ENCODE data around the gene DUSP23.

Gene DUSP23

GRCh38 chr1:159786465-159786864 is 5.7 kb downstream of the DUSP23 start:
- Histone ChIP-seq H3K9me3 (ENCODE audit: control insufficient read depth, insufficient read depth, low read depth, low read length) (0 out of 2 replicates have a peak, but pooled peaks cover 2% of the 10 kb centered on the region), H3K27ac (ENCODE audit: low read depth, low read length) (no peak overlapping the region), H3K9ac (ENCODE audit: low read length) (no peak overlapping the region), H3K4me3 (ENCODE audit: low read depth, low read length) (no peak overlapping the region), H3K4me1 (ENCODE audit: control insufficient read depth, insufficient read depth, low read length) (peaks cover 12% of the 10 kb centered on the region), H3K36me3 (ENCODE audit: control insufficient read depth, insufficient read depth, low read length) (no peaks in the 10 kb centered on the region), H3K27me3 (ENCODE audit: control insufficient read depth, insufficient read depth, low read length) (no peaks in the 10 kb centered on the region)

DNA sequence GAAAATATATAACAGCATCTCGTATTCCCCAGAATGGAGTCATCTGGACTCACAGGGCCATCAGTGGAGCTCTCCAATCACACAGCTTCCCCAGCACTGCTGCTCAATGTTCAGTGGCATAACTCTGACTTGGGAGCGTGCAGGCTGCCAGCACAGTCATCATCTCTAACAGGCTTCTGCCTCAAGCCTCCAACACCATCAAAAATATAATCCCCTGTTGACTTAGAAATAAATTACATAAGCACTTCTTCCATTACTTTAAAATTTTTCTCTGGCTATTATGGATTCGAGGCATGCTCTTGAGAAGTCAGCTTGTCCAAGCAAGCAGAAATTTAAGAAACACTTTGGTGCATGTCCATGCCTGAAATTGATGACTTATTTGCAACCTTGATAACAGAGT is 6.2 kb downstream of the DUSP23 start:
- Histone ChIP-seq H3K36me3 (ENCODE audit: control insufficient read depth, insufficient read depth, low read length) (no peaks in the 10 kb centered on the region), H3K9ac (ENCODE audit: low read length) (no peak overlapping the region), H3K27ac (ENCODE audit: low read depth, low read length) (no peak overlapping the region), H3K4me1 (ENCODE audit: control insufficient read depth, insufficient read depth, low read length) (peaks cover 12% of the 10 kb centered on the region), H3K4me3 (ENCODE audit: low read depth, low read length) (no peak overlapping the region), H3K9me3 (ENCODE audit: control insufficient read depth, insufficient read depth, low read depth, low read length) (0 out of 2 replicates have a peak, but pooled peaks cover 2% of the 10 kb centered on the region), H3K27me3 (ENCODE audit: control insufficient read depth, insufficient read depth, low read length) (no peaks in the 10 kb centered on the region)

GRCh38 chr1:159790237-159790917 is 9.6 kb downstream of the DUSP23 start:
- no peak overlapping the region for H3K9ac ChIP-seq (ENCODE audit: low read length)
- H3K4me3 ChIP-seq (ENCODE audit: low read depth, low read length), result no peak overlapping the region
- peaks cover 2% of the 10 kb centered on the region; the same call in 1 of the 2 replicates for H3K27me3 ChIP-seq (ENCODE audit: control insufficient read depth, insufficient read depth, low read length)
- H3K9me3 ChIP-seq (ENCODE audit: control insufficient read depth, insufficient read depth, low read depth, low read length), result no peaks in the 10 kb centered on the region
- no peaks in the 10 kb centered on the region for H3K36me3 ChIP-seq (ENCODE audit: control insufficient read depth, insufficient read depth, low read length)
- no peaks in the 10 kb centered on the region for H3K4me1 ChIP-seq (ENCODE audit: control insufficient read depth, insufficient read depth, low read length)
- H3K27ac ChIP-seq (ENCODE audit: low read depth, low read length), result no peak overlapping the region

DNA sequence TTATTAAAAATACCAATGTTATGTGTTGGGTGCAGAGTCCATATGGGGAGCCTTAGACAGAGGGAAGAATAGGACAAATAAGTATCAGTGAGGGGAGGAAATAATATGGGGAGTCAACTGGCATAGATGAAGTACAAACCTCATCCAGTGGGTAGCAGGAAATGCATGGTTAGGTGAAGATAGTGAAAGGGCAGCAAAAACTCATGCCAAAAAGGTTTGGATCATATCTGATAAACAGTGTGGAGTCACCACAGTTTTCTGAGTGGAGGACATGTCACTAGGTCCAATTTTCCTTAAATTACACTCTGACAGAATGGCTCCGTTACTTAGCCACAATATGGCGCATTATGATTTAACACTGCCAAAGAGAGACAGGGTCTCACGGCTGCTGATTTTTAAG is 10.3 kb downstream of the DUSP23 start:
- Histone ChIP-seq H3K4me1 (ENCODE audit: control insufficient read depth, insufficient read depth, low read length) (no peaks in the 10 kb centered on the region), H3K27ac (ENCODE audit: low read depth, low read length) (no peak overlapping the region), H3K4me3 (ENCODE audit: low read depth, low read length) (no peak overlapping the region), H3K36me3 (ENCODE audit: control insufficient read depth, insufficient read depth, low read length) (no peaks in the 10 kb centered on the region), H3K9me3 (ENCODE audit: control insufficient read depth, insufficient read depth, low read depth, low read length) (no peaks in the 10 kb centered on the region), H3K9ac (ENCODE audit: low read length) (no peak overlapping the region), H3K27me3 (ENCODE audit: control insufficient read depth, insufficient read depth, low read length) (peaks cover 9% of the 10 kb centered on the region; the same call in 1 of the 2 replicates)

GRCh38 chr1:159791461-159791860 is 10.7 kb downstream of the DUSP23 start:
- Histone ChIP-seq H3K36me3 (ENCODE audit: control insufficient read depth, insufficient read depth, low read length) (no peaks in the 10 kb centered on the region), H3K4me1 (ENCODE audit: control insufficient read depth, insufficient read depth, low read length) (no peaks in the 10 kb centered on the region), H3K27me3 (ENCODE audit: control insufficient read depth, insufficient read depth, low read length) (peaks cover 9% of the 10 kb centered on the region; the same call in 1 of the 2 replicates)

DNA sequence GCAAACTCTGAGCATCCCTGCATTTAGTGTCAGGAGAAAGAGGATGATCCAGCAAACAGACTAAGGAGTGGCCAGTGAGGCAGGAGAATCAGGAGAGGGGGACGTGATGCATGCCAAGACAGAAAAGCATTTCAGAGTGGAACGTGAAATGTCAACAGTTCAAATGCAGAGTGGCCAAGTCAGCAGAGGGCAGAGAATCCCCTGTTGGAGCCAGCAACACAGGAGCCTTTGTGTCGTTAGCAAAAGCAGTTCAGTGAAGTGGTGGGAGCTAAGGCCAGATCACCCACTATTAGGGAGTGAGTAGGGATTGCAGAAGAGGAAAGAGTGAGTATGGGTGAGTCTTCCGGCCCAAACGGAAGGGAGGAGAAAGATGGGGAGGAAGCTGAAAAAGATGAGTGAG is 14.8 kb downstream of the DUSP23 start:
- no peaks in the 10 kb centered on the region for H3K9me3 ChIP-seq (ENCODE audit: control insufficient read depth, insufficient read depth, low read depth, low read length)
- H3K36me3 ChIP-seq (ENCODE audit: control insufficient read depth, insufficient read depth, low read length), result no peaks in the 10 kb centered on the region
- no peak overlapping the region for H3K9ac ChIP-seq (ENCODE audit: low read length)
- no peak overlapping the region for H3K27ac ChIP-seq (ENCODE audit: low read depth, low read length)
- H3K4me3 ChIP-seq (ENCODE audit: low read depth, low read length), result no peak overlapping the region
- H3K27me3 ChIP-seq (ENCODE audit: control insufficient read depth, insufficient read depth, low read length), result peaks cover 21% of the 10 kb centered on the region; the same call in 1 of the 2 replicates
- H3K4me1 ChIP-seq (ENCODE audit: control insufficient read depth, insufficient read depth, low read length), result no peaks in the 10 kb centered on the region

More at GRCh38 chr1:159791461-159791860, 10.7 kb downstream of the DUSP23 start:
- no peak overlapping the region for H3K4me3 ChIP-seq (ENCODE audit: low read depth, low read length)
- H3K9ac ChIP-seq (ENCODE audit: low read length), result peak overlapping the region; percentile 16
- H3K27ac ChIP-seq (ENCODE audit: low read depth, low read length), result no peak overlapping the region
- H3K9me3 ChIP-seq (ENCODE audit: control insufficient read depth, insufficient read depth, low read depth, low read length), result no peaks in the 10 kb centered on the region

DNA sequence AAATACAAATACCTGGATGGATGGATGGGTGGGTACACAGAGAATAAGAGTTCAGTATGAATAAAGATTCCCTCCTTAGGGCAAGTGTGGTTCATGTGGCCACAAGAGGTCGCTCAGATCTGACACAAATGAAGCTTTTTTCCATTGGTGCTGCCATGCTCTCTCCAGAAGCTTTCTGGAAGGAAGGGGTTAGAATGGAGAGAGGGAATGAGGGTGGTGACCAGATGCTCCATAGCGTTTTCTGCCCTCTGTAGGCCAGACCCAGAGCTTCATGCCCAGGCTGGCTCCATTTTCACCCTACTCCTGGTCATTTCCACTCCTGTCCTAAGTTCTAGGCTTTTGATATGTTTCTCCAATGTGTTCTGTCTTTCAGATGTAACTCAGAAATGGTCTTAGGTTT is 18.1 kb downstream of the DUSP23 start:
- H3K36me3 ChIP-seq (ENCODE audit: control insufficient read depth, insufficient read depth, low read length), result no peaks in the 10 kb centered on the region
- H3K4me1 ChIP-seq (ENCODE audit: control insufficient read depth, insufficient read depth, low read length), result no peaks in the 10 kb centered on the region
- H3K9me3 ChIP-seq (ENCODE audit: control insufficient read depth, insufficient read depth, low read depth, low read length), result no peaks in the 10 kb centered on the region
- no peak overlapping the region for H3K9ac ChIP-seq (ENCODE audit: low read length)
- H3K4me3 ChIP-seq (ENCODE audit: low read depth, low read length), result no peak overlapping the region
- H3K27me3 ChIP-seq (ENCODE audit: control insufficient read depth, insufficient read depth, low read length), result peaks cover 21% of the 10 kb centered on the region; the same call in 1 of the 2 replicates
- H3K27ac ChIP-seq (ENCODE audit: low read depth, low read length), result no peak overlapping the region

DNA sequence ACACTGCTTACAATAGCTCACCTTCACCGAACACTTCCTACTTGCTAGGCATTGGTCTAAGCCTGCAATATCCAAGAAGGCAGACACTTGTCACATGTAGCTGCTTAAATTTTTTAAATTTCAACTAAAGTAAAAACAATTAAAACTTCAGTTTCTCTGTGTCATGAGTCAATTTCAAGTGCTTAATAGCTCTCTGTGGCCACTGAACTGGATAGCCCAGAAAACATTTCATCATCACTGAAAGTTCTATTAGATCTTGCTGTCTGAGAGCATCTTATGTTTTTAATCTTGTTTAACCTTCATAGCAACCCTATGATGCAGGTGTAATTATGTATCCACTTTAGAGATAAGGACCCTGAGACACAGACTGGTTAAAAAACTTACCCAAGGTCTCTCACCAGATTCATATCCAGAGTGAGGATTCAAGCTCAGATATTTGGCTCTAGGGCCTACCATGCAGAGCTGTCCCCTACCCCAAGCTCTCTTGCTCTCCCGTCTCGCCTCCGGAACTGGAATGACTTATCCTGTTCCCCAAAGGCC is 18.8 kb downstream of the DUSP23 start:
- H3K27me3 ChIP-seq (ENCODE audit: control insufficient read depth, insufficient read depth, low read length), result peaks cover 21% of the 10 kb centered on the region; the same call in 1 of the 2 replicates
- H3K9me3 ChIP-seq (ENCODE audit: control insufficient read depth, insufficient read depth, low read depth, low read length), result no peaks in the 10 kb centered on the region
- H3K4me3 ChIP-seq (ENCODE audit: low read depth, low read length), result no peak overlapping the region
- H3K36me3 ChIP-seq (ENCODE audit: control insufficient read depth, insufficient read depth, low read length), result no peaks in the 10 kb centered on the region
- H3K4me1 ChIP-seq (ENCODE audit: control insufficient read depth, insufficient read depth, low read length), result no peaks in the 10 kb centered on the region
- H3K27ac ChIP-seq (ENCODE audit: low read depth, low read length), result no peak overlapping the region
- H3K9ac ChIP-seq (ENCODE audit: low read length), result no peak overlapping the region

DNA sequence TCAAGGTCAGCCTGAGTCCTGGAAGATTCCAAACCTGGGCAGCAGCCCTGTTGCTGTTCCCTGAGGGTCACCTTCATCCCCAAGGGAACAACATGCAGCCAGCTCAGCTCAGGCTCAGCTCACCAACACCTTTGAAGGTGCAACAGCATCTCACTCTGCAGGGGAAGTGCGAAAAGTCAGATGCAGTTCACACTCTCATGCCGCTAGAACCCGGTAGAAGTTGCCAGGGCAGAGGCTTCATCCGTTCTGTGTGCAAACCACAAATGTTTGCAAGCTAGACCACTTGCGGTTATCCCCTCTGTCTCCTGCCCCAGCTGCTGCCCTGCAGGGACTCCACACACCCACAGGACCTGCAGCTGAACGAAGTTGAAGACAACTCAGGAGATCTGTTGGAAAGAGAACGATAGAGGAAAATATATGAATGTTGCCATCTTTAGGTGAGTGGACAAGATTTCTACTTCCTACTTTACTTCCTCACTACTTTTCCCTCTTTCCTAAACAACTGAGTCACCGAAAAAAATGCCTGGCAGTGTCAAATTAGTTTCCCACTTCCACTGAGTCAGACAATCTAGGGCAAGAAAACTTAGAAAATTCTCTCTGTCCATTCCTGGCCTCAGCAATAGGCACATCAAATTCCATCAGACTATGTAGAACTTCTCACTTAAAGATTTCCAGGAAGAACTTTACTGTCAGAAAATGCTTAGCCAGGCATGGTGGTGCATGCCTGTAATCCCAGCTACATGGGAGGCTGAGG is 19.6 kb downstream of the DUSP23 start:
- Histone ChIP-seq H3K9me3 (ENCODE audit: control insufficient read depth, insufficient read depth, low read depth, low read length) (no peaks in the 10 kb centered on the region), H3K9ac (ENCODE audit: low read length) (no peak overlapping the region), H3K27me3 (ENCODE audit: control insufficient read depth, insufficient read depth, low read length) (peaks cover 19% of the 10 kb centered on the region; the same call in 1 of the 2 replicates), H3K4me3 (ENCODE audit: low read depth, low read length) (no peak overlapping the region), H3K36me3 (ENCODE audit: control insufficient read depth, insufficient read depth, low read length) (no peaks in the 10 kb centered on the region), H3K27ac (ENCODE audit: low read depth, low read length) (no peak overlapping the region), H3K4me1 (ENCODE audit: control insufficient read depth, insufficient read depth, low read length) (no peaks in the 10 kb centered on the region)

DNA sequence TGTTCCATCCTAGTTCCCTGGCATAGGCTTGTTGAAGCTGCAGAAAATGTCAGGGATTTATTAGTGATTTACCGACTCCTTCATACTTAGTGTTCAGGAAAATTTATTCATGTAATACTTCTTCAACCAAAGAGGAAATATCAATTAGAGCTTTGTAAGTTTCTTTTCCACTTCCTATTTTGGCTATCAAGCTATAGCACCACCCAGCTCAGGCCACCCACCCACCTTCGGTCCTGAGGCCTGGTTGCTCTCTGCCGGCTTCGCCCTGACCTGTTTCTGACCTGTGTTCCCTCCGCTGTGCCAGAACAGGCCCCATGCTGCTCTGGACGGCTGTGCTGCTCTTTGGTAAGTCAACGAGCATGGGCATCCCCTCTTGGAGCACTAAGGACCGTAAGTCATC is 21.3 kb downstream of the DUSP23 start, which contains the start of gene FCRL6:
Gene FCRL6, plus strand, starts transcription at position 250 of the 400 bp plus-strand sequence. Its CDS starts 65 bp downstream, at position 315.
- Histone ChIP-seq H3K4me1 (ENCODE audit: control insufficient read depth, insufficient read depth, low read length) (no peaks in the 10 kb centered on the region), H3K27me3 (ENCODE audit: control insufficient read depth, insufficient read depth, low read length) (peaks cover 12% of the 10 kb centered on the region; the same call in 1 of the 2 replicates), H3K9me3 (ENCODE audit: control insufficient read depth, insufficient read depth, low read depth, low read length) (no peaks in the 10 kb centered on the region), H3K36me3 (ENCODE audit: control insufficient read depth, insufficient read depth, low read length) (no peaks in the 10 kb centered on the region), H3K4me3 (ENCODE audit: low read depth, low read length) (no peak within 1 kb of the TSS), H3K27ac (ENCODE audit: low read depth, low read length) (no peak within 1 kb of the TSS), H3K9ac (ENCODE audit: low read length) (no peak within 1 kb of the TSS)
